SK-N-MC (cell line): ENCODE results near the gene PTPRG.

Source experiments
- EZH2 ChIP-seq: fragments of 200-600 bp; sonication (generic); IDR thresholded peaks from one replicate; pipeline ENCODE4 v1.6.1; 2017; ENCODE audit warnings: antibody characterized with exemption
- POLR2AphosphoS5 ChIP-seq: IDR thresholded peaks from 2 replicates; pipeline ENCODE4 v1.6.1; 2012; ENCODE audit warnings: mild to moderate bottlenecking, low read depth, low read length, borderline replicate concordance

DNA sequence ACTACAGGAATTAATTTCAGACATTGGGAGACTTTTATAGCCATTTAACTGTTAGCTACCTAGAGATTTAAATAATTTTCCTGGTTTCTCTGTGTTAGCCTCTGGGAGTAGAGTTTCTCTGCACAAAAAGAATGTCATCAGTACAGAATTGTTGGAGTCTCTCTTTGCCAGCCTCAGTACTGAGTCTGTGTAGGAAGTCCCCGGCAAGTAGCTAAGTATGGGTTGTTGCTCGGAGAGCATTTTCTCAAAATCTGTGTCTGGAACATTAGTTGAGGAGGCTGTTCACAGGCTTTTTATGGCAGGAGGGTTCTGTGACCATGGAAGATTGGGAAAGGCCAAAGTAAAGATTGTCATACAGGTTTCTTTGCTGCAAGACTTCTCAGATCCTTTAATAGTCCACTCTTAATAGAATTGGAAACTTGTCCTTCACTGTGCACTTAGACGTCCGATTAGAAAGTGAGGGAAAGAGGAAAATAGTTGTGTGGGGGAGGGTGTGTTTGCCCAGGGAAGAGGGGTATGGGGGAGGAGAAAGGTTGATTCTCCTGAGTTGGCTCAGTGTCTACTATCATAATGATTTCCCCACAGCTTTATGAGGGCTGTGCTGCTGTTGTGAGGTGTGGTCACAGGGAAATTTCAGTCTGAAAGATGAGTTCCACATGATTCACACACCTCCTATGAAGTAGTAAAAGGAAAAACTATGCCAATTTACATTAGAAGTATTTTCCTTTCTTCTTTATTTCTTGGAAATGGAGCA lies 207.1 kb downstream of the PTPRG start:
- TF ChIP-seq EZH2 (no peak), POLR2AphosphoS5 (no peak)
